Left lobe of liver (tissue), 2 donors: ENCODE data around the gene TDRD6. TPM values are rescaled to one million over a fixed set of nuclear protein-coding genes. Genes with fewer than 3 reads are reported as not detected.
A peak's percentile ranks its signal among the peaks of the same experiment; 100 is the strongest.
"Not testable (repeated sequence)": the region's sequence is repeated elsewhere in the genome, so short reads cannot be mapped to it uniquely, and the experiment has no call there.

Experiments
- ATAC-seq: fragments of 200-7000 bp; cut with Tn5 transposase; one replicate; pipeline ENCODE4 v1.9.1; 2020; ENCODE audit warnings: mild to moderate bottlenecking, moderate library complexity
- DNase-seq: peaks from one replicate; pipeline ENCODE4 v3.0.0-alpha.2; 2020; ENCODE audit warnings: low spot score
- total RNA-seq: library from RNA; stranded (reverse); gene quantifications from one replicate; pipeline ENCODE4 v1.2.1, GENCODE V29; 2021
- donor health status: DM: no; HTN: no; CAD: no; lungs with moderate emphysema.
- donor health status: DM: no; HTN: yes; CAD: no.

TDRD6 gene, protein sequence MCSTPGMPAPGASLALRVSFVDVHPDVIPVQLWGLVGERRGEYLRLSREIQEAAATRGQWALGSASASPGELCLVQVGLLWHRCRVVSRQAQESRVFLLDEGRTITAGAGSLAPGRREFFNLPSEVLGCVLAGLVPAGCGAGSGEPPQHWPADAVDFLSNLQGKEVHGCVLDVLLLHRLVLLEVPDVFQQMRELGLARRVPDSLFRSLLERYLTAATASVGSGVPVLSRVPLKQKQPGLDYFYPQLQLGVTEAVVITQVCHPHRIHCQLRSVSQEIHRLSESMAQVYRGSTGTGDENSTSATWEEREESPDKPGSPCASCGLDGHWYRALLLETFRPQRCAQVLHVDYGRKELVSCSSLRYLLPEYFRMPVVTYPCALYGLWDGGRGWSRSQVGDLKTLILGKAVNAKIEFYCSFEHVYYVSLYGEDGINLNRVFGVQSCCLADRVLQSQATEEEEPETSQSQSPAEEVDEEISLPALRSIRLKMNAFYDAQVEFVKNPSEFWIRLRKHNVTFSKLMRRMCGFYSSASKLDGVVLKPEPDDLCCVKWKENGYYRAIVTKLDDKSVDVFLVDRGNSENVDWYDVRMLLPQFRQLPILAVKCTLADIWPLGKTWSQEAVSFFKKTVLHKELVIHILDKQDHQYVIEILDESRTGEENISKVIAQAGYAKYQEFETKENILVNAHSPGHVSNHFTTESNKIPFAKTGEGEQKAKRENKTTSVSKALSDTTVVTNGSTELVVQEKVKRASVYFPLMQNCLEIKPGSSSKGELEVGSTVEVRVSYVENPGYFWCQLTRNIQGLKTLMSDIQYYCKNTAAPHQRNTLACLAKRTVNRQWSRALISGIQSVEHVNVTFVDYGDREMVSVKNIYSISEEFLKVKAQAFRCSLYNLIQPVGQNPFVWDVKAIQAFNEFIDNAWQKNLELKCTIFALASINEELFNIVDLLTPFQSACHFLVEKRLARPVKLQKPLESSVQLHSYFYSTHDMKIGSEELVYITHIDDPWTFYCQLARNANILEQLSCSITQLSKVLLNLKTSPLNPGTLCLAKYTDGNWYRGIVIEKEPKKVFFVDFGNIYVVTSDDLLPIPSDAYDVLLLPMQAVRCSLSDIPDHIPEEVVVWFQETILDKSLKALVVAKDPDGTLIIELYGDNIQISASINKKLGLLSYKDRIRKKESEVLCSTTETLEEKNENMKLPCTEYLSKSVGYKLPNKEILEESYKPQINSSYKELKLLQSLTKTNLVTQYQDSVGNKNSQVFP (N-terminal part only)
- 1.1 TPM for total RNA-seq

DNA sequence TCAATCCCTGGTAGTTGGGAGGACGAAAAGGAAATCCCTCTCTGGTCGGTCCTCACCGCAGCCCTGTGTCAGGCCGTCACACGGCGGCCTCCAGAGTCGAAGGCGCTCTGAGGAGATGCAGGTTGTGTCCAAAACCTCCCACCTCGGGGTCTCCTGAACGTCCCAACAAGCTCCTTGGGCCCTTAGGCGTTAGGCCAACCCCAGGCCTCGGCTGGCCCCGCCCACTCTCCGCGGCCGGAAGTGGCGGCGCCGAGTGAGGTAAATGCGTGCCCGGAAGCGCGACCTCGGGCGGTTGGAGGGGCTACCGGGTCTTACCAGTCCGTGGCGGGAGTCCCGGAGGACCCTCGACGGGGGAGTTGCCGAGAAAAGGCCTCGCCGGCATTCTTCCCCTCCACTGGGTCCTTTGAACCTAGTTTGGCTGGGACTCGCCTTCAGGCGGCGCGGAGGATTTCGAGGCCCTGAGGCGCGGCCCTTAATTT, at the start of gene TDRD6:
Gene TDRD6, plus strand, starts transcription at position 267 of the 479 bp plus-strand sequence. CDS start 244 bp downstream, outside the sequence.
- ATAC-seq = no peak
- DNase-seq = no peak

DNA sequence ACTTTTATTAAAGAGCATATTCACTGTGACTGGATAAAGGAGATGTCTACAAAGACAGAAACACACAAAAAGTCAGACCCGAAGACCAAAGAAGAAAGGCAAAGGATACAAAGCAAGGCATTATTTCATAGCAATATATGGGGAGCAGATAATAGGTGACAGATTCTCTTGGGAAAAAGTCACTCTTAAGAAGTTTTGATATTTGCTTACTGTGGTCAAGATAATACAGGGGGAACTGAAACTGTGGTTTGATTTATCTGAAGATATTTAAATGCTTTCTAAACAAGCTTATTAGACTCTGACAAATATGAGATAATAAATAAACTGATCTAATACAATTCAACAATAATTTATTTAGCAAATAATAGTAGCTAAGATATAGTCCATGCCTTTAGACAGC, 49.8 kb upstream of the TDRD6 start:
- ATAC-seq = no peak
- DNase-seq = no peak

DNA sequence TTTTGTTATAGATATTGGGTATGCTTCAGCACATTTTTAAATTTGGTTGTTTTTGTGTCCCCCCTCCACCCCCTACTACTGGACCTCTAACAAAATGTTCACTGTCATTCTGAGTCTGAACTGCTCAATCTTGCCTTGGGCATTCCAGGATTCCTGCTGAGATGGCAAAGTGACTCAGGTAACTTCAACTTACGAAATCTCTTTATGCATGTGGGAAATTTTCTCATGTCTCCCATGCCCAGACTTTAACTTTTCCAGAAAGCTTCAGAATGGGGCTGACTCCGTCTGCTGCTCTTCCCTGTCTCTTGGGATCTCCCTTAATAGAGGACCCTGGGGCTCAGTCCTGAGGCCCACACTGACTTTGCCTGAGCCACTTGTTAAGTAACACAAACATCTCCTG, 49.0 kb upstream of the TDRD6 start:
- DNase-seq (no peak), ATAC-seq (no peak)

- DNase-seq (no peak), ATAC-seq (no peak)
Measured at GRCh38 chr6:46642928-46643751, 44.5 kb upstream of the TDRD6 start.

DNA sequence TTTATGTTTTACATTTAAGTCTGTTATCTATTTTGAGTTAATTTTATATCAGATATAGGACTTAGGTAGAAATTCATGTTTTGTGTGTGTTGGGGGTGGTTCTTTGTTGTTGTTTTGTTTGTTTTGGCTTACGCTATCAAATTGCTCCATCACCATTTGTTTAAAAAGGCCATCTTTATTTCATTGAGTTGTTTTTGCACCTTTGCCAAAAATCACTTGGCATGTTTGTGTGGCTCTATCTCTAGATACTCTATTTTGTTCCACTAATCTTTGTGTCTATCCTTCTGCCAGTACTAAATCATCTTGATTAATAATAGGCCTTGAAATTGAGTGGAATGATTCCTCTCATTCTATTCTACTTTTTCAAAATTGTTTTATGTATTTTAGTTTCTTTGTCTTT, 42.4 kb upstream of the TDRD6 start:
- DNase-seq (no peak), ATAC-seq (peak; percentile 65)

- DNase-seq, ATAC-seq: not testable (repeated sequence)
Measured at GRCh38 chr6:46648108-46648507, 39.6 kb upstream of the TDRD6 start.

DNA sequence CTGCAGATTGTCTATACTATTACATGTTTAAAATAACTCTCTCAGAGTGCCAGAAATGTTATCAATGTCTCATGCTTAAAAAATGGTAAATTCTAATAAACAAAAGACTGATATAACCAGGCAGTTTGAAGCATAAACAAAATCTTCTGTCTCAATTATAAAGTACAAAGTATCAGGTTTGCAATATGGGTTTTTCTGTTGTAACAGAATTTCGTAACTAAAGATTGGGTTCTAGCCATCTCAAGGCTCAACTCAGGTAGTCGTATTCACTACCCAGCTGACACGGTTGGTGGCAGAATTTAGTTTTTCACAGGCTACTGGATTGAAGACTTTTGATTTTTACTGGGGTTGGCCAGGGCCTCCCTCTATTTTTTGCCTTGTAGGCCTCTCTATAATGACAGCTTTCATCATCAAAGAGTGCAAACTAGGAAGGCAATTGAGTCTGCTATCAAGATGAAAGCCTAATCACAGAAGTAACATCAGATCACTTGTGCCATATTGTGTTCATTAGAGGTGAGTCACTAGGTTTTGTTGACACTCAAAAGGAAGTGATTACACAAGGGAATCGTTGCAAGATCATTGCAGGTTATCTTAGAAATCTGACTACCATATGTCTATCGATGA, 38.7 kb upstream of the TDRD6 start:
- DNase-seq = peak; percentile 56
- peak; percentile 16 for ATAC-seq

DNA sequence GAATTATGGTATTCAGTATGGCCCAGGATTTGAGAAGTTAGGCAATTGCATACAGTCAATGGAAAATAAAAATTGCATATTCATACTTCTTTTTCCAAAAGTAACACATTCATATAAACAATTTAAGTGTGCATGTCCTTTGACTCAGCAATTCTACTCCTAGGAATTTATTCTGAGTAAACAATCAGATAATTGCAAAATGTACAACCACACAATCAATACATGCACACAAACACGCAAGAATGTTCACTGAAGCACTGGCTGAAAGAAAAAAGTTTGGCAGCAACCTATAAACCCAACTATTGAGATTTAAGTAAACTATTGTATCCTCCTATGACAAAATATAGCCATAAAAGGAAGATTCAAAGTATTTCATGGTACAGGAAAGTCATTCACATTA, 36.7 kb upstream of the TDRD6 start:
- DNase-seq = no peak
- ATAC-seq = no peak

DNA sequence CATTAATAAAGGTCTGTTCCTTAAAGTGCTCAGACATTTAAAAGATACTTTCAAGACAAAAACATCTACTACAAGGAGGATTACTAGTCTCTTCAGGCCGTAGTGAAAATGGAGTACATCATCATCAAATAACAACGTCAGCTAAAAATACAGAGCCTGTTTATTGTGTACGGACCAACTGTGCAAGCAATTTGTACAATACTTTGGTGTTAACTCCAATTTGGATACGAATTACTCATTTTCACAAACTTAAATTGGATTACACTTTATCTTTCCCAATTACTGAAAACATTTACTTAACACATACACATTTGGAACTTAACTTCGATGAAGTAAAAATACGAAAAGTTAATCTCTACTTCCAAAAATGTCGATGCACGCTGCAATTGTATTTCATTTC, 35.9 kb upstream of the TDRD6 start:
- DNase-seq (no peak), ATAC-seq (no peak)

DNA sequence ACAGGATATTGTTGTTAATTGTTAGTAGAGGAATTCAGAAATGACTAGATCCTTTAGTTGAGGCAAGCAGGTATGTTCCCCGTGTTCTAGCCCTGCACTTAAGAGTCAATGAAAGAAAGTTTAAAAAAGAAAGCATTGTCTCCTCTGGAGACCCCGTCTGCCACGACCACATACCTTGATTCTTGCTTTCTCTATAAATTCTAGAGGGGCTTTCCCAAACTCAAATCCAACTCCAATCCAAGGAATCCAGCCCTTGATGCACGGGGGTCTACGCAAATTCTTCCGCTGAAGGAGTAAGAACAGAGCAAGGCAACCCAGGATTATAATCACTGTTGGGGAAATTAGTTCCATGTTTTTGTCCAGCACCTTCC, 35.5 kb upstream of the TDRD6 start:
- DNase-seq = no peak
- no peak for ATAC-seq

DNA sequence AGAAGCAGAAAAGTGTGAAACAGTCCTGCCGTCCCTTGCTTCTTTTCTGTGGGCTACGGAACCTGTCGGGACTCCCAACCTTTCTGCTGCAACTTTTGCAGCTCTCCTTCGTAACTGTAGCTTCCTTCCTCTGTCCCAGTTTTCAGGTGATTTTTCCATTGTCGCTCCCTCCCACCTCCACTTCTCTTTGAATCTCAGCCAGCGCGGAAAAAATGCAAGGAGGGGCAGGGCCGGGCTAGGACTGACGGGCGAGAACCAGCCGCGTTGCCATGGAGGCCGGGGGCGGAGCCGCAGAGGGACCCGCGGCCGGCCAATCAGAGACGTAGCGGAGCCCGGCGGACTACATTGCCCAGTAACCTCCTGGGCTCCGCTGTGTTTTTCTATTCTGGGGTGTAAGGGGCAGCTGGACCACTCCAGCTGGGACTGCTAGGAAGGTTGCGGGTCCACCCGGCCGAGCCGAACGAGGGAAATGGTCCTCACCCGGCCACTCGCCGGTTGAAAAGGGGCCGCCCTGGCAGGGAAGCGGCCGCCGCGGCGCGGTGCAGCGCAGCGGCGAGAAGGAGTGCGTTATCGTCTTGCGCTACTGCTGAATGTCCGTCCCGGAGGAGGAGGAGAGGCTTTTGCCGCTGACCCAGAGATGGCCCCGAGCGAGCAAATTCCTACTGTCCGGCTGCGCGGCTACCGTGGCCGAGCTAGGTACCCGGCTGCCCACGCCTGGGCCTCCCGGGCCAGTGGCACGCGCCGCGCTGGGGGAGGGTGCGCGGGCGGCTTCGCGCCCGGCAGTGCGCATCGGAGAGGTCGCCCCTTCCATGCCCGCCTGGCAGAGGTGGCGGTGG, 34.9 kb upstream of the TDRD6 start, which contains the start of the genes CYP39A1 and SLC25A27:
Gene CYP39A1, minus strand, starts transcription at position 216 of the 836 bp plus-strand sequence. CDS start 236 bp downstream, outside the sequence.
Gene SLC25A27, plus strand, starts transcription at position 373 of the 836 bp plus-strand sequence. Its CDS starts 218 bp downstream, at position 591.
- DNase-seq = peak; percentile 98
- peak; percentile 92 for ATAC-seq

DNA sequence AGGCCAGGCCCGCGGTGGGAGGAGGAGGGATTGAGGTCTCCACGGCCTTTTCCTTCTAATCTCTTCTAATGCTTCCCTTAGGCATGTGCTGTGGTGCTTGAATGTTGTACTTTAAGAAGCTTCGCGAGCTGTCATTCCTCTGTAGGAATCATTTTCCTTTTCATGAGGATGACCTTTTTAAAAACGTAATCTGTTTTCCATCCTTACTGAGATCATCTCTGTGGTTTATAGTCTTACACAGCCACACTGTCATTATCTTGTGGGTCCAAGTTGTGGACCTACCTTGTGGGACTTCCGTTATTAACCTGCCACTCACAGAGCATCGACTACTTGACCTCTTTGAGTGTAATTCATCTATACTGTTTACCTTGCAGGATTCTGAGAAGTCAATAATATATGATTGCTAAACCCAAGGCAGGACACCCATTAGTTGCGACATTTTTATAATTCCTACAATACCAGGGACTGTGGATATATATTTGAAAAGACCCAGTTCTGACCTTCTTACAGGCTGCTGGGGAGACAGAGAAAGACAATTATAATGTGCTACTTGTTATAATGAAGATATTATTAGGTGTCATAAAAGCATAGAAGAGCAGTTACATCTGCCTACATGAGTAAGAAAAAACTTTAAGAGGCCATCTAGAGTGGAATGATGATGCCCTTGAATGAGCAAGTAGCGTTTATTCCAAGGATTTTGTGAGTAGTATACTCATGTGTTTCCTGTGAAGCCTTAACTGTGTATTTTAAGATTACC, 34.1 kb upstream of the TDRD6 start:
- no peak for DNase-seq
- ATAC-seq = no peak

GRCh38 chr6:46655803-46656202, 31.9 kb upstream of the TDRD6 start:
- ATAC-seq (no peak), DNase-seq (no peak)

DNA sequence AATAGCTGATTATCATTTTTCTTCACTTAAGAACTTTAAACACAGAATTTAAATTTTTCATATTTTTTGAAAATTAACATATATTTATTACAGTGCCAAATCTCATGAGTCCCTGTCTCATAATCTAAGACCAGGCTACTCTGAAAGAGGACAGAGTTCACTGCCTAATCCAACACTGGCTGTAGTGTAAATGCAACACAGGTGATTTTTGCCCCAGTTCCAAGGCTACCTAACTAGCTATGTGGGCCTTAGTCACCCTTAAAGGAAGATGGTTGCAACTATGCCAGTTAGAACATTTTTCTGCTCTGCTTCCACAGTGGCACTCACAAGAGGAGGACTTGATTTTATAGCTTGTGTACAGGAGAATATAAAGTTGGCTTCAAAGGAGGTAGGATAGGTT, 30.0 kb upstream of the TDRD6 start:
- DNase-seq (no peak), ATAC-seq (peak; percentile 37)

DNA sequence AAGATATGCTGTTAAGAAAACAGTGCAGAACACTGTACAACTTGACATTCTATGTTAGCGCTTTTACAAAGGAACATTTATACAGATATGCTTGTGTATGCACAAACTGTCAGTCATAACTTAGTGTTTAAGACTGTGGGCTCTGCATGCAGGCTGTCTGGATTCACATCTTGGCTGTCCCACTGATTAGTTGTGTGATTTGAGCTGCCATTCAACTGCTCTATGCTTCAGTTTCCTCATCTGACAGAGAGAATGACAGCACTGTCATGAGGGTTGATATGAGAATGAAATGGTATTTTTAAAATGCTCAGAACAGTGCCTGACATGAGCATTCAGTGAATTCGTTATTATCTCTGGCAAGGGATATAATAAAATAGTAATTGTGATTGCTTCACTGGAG, 26.2 kb upstream of the TDRD6 start:
- DNase-seq (no peak), ATAC-seq (no peak)

DNA sequence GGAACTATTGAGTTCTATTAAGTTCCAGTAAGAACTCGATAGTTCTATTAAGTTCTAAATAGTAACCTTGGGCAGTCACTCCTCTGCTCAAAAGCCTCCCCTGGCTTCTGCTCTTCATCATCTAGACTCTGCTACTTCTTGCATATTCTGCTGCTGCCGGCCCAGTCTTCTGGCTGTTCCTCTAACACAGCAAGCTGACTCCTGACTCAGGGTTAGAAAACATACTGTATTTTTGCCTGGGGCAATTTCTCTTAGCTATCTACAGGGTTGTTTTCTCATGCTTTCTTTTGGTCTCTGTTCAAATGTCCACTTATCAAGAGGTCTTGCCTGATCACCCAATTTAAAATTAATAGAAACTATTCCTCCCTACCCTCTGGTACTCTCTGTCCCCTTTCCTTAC, 20.3 kb upstream of the TDRD6 start:
- ATAC-seq (no peak), DNase-seq (no peak)

GRCh38 chr6:46674410-46674809, 13.3 kb upstream of the TDRD6 start:
- DNase-seq (no peak), ATAC-seq (no peak)
